Fibroblast of gingiva (primary cell): ENCODE results near the gene FGD2.

Experiments used
- DNase-seq: peaks from one replicate; pipeline ENCODE4 v3.0.0-alpha.2; 2011; ENCODE audit warnings: low read depth

FGD2 gene, protein sequence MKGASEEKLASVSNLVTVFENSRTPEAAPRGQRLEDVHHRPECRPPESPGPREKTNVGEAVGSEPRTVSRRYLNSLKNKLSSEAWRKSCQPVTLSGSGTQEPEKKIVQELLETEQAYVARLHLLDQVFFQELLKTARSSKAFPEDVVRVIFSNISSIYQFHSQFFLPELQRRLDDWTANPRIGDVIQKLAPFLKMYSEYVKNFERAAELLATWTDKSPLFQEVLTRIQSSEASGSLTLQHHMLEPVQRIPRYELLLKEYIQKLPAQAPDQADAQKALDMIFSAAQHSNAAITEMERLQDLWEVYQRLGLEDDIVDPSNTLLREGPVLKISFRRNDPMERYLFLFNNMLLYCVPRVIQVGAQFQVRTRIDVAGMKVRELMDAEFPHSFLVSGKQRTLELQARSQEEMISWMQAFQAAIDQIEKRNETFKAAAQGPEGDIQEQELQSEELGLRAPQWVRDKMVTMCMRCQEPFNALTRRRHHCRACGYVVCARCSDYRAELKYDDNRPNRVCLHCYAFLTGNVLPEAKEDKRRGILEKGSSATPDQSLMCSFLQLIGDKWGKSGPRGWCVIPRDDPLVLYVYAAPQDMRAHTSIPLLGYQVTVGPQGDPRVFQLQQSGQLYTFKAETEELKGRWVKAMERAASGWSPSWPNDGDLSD

DNA sequence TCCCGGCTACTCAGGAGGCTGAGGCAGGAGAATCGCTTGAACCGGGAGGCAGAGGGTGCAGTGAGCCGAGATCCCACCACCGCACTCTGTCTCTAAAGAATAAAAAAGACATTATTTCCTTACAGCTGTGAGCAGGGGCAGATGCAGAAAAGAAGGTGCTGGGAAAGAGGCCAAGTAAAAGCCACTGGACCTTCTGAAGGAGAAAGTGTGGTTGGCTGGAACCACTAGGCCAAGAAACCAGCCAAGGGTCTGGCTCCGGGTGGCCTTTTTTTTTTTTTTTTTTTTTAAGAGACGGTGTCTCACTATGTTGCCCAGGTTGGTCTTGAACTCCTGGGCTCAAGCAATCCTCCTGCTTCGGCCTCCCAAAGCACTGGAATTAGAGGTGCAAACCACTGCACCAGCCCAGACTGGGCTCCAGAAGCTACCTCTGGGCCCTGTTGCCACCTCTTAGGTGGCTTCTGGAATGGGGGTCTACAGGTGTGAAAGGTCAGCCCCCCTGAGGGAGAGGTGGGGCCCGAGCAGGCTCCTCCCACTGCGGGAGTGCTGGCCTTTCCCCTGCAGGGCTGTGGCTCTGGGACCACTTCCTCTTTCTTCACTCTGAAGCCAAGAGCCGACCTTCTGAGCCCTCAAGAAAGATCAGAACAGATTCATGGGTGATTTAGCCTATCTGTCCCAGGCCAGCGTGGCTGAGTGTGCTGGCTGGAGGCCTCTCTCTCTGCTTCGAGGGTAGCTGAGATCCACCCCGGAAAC lies at the start of gene FGD2:
TSS of gene FGD2 (plus strand) at position 595 of the 750 bp plus-strand sequence. CDS start 163 bp downstream, outside the sequence.
- no peak for DNase-seq

- no peak for DNase-seq
Measured at GRCh38 chr6:36955671-36956445, 49.6 kb upstream of the FGD2 start.

GRCh38 chr6:36956446-36956820 lies 49.0 kb upstream of the FGD2 start:
- DNase-seq = no peak

DNA sequence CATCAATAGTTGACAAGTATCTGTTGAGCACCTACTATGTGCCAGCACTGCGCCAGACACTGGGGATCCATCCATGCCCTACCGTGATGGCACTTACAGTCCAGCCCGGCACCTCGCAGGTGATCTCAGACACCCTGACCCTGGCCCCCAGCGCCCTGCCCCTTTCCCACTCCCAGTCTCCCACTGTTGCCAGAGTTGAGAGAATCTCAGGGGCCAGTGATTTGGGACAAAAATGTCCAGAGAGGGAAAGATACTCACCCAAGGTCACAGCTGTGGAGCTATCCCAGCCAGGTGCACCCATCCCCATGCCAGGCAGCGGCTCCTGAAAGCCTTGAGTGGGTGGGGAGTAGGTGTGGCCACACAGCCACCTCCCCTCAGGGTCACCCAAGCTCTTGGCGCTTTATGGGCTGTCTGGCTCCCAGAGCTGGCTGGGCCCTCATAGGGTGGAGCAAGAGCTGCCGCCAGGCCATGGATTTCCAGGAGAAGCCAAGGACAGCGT lies 47.6 kb upstream of the FGD2 start:
- DNase-seq = no peak

- no peak for DNase-seq
Measured at GRCh38 chr6:36958775-36959554, 46.5 kb upstream of the FGD2 start.

DNA sequence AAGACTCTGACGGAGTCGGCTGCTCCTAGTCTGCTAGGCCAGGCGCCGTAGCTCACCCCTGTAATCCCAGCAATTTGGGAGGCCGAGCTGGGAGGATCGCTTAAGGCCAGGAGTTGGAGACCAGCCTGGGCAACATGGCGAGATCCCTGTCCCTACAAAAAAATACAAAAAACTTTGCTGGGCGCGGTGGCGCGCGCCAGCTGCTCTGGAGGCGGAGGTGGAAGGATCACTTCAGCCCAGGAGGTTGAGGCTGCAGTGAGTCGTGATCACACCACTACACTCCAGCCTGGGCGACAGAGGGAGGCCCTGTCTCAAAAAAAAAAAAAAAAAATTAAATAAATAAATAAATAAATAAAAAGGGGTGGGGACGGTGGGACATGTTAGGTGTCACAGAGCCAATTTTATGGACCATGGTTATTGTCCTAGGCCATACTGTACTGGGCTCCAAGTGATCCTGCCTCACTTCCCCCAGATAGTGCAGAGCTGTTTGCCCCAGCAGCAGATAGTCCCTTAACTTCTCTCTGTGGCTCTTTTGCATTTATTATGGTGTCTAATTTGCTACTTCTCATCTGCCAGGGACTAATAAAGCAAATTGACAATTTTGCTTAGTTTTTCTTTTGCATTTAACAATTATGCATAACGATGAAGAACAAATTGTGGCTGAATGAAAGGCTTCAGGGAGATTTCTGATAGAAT lies 45.8 kb upstream of the FGD2 start:
- DNase-seq = no peak

DNA sequence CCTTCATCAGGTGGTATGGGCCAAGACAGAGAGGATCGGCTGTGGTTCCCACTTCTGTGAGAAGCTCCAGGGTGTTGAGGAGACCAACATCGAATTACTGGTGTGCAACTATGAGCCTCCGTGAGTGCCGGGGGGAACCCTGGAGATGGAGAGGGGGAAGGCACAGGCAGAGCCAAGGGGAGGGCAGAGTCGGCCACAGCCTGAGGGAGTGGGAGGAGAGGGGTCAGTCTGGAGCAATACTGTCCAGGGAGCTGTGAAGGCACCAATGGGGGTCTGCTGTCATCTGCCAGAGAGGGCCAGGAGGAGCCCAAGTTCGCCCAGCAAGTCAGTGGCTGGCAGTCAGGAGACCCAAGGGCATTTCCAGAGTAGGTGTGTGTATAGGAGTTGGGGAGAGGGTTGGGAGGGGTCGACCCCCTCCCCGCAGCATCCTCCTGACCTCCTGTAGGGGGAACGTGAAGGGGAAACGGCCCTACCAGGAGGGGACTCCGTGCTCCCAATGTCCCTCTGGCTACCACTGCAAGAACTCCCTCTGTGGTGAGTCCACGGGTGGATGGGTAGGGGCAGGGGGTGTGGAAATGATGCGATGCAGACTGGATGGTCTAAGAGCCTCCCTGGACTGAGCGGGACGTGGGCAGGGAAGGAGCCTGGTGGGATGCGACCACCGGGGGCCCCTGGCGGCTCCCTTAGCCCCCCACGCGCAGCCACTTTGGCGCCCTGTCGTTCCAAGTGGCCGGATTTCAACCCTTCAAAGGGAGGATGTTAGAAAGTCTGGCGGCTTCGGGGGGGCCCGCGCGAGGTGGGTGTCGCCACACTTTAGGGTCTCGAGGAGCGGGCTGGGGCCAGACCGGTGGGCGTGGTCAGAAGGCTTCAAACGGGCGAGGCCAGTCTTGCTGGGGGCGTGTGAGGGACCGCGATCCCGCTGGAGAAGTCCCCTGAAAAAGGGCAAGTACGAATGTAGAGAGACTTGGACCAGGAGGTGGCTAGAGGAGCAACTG lies 43.7 kb upstream of the FGD2 start:
- DNase-seq = no peak

GRCh38 chr6:36962874-36963273 lies 42.6 kb upstream of the FGD2 start:
- peak; percentile 39 for DNase-seq

- DNase-seq = no peak
Measured at GRCh38 chr6:36963451-36964290, 41.8 kb upstream of the FGD2 start.

DNA sequence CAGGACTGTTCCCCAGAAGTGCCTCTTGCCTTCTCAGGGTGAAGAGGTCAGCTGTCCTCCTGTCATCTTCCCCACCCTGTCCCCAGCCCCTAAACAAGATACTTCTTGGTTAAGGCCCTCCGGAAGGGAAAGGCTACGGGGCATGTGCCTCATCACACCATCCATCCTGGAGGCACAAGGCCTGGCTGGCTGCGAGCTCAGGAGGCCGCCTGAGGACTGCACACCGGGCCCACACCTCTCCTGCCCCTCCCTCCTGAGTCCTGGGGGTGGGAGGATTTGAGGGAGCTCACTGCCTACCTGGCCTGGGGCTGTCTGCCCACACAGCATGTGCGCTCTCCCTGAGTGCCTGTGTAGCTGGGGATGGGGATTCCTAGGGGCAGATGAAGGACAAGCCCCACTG lies 41.1 kb upstream of the FGD2 start:
- DNase-seq = no peak

- DNase-seq = no peak
Measured at GRCh38 chr6:36964908-36965307, 40.5 kb upstream of the FGD2 start.

DNA sequence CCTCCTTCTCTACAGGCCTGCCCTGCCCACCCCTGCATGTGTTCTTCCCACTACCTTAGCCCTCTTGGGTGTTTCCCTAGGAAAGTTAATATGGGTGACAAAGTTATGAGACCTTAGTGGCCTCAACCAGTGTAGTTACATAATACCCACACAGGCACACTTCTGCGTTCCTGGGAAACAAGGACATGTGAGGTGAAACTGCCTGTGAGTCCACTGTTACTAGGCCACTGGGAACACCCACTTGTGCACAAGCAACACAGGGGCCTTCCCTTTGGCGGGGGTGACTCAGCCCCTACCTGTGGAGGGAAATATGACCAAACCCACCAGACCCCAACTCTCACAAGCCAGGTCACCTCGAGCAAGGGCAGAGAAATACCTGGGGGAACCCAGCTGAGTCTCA lies 38.2 kb upstream of the FGD2 start:
- DNase-seq = no peak

DNA sequence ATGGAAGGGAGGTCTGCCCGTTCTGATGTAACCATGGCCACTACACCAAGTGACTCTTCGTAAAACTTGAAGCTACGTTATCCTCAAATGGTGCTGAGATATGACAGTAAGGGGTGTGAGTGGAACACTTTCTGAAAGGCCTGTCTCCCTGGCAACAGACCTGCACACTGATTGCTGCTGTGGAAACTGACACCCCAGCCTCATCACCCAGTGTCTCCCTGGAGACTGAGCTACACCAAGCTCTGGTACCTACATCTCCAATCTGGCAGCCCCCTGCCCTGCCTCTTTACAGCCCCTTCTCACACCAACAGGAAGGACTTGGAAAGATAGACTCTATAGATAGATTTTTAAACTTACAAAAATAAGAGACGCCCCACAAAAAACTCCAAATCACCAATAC lies 37.7 kb upstream of the FGD2 start:
- DNase-seq = no peak

DNA sequence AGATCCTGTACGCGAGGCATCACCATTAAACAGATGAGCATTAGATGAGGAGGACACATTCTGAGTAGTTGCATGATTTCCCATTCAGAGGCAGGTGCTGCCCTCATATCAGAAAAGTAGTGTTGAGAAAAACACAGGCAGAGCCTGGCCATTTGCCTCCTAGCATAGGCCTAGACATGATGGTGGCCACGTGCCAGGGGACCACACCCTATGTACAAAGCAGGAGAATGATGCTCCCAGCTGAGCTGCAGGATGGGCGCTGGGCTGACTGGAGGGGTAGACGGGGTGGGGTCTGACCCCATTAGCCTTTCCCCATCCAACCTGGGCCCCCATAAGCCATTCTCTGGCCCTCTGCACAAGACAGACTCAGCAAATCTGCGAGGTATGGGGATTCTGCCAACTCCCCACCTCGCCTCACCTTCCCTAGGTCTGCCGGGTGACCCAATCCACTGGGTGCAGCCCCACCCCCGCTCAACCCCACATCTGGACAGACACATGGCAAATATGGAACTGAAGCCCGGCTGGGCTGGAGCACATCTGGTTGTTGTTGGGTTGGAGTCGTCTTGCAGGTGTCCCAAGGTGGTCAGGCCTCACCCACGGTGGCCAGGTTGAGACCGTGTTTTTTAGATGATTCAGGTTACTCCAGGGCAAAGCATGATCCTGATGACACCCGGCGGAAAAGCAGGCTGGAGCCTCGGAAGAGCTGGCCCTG lies 37.0 kb upstream of the FGD2 start:
- DNase-seq = no peak

DNA sequence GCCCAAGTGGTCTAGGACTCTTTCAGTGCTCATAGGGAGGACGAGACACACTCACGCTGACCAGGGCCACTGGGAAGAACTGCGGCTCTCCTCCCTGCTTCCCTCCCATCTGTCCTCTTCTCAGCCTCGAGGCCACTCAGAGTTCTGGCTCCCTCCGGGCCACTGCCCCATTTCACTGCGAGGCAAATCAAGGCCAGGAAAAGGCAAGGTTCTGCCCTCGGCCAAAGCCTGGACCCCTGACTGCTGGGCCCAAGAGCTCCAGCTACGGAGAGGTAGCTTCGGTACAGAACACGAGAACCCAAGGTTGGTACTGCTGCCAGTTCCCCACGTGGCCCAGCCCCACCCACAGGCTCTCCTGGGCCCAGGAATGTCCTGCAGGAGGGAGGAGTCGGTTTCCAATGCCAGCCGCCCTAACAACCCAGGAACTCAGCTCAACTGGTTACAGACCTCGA lies 36.2 kb upstream of the FGD2 start:
- no peak for DNase-seq

- DNase-seq = no peak
Measured at GRCh38 chr6:36969988-36970891, 35.2 kb upstream of the FGD2 start.
